GM18511 (cell line): ENCODE data around the gene SNTN.

ENCODE experiments used
- ATAC-seq: cut with Tn5 transposase; IDR thresholded peaks from one replicate; pipeline ENCODE4 v1.9.1; 2021; ENCODE audit warnings: mild to moderate bottlenecking, moderate library complexity; ENCODE audit not compliant: unreplicated experiment

The SNTN gene

GRCh38 chr3:63673111-63673510, 20.6 kb downstream of the SNTN start:
- ATAC-seq: no peak

- ATAC-seq: no peak
Observed at GRCh38 chr3:63674586-63674985, 22.1 kb downstream of the SNTN start.

GRCh38 chr3:63679186-63679585, 26.7 kb downstream of the SNTN start:
- no peak for ATAC-seq

- no peak for ATAC-seq
Observed at GRCh38 chr3:63684081-63684480, 31.6 kb downstream of the SNTN start.

GRCh38 chr3:63685340-63685739, 32.9 kb downstream of the SNTN start:
- peak; percentile 57 for ATAC-seq

- no peak for ATAC-seq
Observed at GRCh38 chr3:63687278-63688225, 35.1 kb downstream of the SNTN start.

GRCh38 chr3:63689285-63689684, 36.8 kb downstream of the SNTN start:
- no peak for ATAC-seq

GRCh38 chr3:63693351-63693750, 40.9 kb downstream of the SNTN start:
- ATAC-seq: no peak

- no peak for ATAC-seq
Observed at GRCh38 chr3:63705092-63705645, 52.7 kb downstream of the SNTN start.

GRCh38 chr3:63706321-63707085, 54.0 kb downstream of the SNTN start:
- ATAC-seq: no peak

- no peak for ATAC-seq
Observed at GRCh38 chr3:63707731-63708130, 55.3 kb downstream of the SNTN start.

GRCh38 chr3:63709576-63709975, 57.1 kb downstream of the SNTN start:
- no peak for ATAC-seq
